ENCODE data around the gene PADI3. TPM values are rescaled to one million over a fixed set of nuclear protein-coding genes. Genes with fewer than 3 reads are reported as not detected.

PADI3 gene
- total RNA-seq, 2 experiments from 2014 or later: not detected

DNA sequence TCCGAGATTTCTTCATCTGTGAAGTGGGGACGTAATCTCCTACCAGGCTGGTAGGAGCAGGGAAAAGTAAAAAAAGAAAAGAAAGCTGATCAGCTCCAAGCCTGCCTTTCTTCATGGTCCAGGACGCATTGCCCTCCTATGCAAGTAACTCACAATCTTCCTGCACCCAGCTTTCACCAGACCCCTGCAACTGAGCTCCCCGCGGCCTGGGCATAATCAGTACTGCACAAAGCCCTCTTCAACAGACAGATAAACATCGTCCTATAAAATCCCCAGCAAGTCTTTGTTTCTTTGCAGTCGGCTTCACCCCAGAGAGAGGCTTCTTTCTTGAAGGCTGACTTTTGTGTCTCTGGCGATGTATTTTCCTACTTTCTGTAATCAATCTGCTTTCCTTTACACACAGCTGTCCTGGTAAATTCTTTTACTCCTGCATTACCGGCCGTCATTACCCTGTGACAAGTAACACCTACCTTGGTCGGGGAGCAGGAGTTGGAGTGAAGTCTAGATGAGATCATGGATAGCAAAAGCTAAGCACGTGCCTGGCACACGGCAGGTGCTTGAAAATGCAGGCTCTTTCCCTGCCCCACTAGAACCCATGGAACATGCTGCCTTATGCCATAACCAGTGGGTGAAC, 35.6 kb upstream of the PADI3 start:
- CTCF ChIA-PET: no interaction called here
- POLR2A ChIA-PET: no interaction called here

DNA sequence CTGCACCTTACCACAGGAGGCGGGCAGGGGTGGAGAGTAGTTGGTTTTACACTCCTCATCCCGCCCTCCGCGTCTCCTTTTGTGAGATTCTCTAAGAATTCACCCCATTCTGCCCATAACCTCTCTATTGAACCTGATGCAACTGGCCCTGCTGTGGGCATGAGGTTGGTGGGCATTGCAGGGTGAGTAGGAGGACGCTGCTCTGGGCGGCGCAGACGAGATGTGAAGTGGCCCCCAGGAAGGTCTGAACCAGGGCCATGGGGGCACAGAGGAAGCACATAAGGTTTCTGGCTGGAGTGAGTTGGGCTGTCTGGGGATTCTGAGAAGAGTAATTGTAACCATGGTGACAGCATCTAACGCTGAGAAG, 35.1 kb upstream of the PADI3 start:
- ChIA-PET CTCF (no interaction called here), POLR2A (no interaction called here)

DNA sequence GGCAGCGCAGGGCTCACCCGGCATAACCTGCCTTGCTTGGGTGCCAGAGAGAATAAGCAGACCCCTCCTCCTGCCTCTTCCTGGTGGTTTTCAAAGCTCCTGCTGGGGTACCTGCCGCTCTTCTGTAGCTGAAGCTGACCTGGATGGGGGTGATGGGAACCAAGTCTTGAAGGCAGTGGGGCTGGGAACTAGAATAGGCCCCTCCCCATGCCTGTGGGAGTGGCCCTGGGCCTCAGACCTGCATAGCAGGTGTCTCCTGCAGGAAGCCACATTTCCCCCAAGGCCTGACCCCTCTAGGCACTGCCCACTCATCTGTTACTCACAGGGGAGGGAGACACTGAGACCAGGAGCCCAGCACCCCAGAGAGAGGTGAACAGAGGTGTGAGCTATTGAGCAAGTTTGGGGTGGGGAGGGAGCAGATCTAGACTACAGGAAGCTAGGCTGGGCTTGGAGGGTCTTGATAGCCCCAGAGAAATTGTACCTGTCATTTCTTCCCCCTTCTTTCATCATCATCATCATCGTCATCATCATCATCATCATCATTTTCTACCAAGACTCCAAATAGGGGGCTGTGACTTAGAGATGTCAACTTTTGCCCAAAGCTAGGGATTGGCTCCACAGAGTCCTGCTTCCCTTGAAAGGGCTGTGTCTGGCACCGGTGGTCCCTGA, 33.9 kb upstream of the PADI3 start:
- POLR2A ChIA-PET: no interaction called here
- CTCF ChIA-PET: interaction anchor here (1.0 kb wide), 1 partner anchor 89 kb away, joined by 3 read pairs; no protein-coding TSS in a partner anchor

DNA sequence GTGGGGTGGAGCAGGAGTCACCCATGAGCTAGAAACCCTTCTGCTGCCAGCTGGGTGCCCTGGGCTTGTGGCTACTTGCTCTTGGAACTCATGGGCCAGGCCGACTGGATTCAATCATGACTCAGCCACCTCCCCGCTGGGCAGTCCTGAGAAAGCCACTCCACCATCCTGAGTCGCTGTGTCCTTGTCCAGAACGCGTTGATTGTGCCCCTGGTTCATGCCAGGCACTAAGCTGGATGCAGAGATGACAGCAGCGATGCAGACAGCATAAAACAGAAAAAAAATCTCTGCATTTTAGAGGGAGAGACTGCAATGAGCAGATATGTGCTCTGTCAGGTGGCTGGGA, 33.4 kb upstream of the PADI3 start:
- CTCF ChIA-PET: interaction anchor here (1.0 kb wide), 1 partner anchor 90 kb away, joined by 3 read pairs; no protein-coding TSS in a partner anchor
- POLR2A ChIA-PET: no interaction called here

DNA sequence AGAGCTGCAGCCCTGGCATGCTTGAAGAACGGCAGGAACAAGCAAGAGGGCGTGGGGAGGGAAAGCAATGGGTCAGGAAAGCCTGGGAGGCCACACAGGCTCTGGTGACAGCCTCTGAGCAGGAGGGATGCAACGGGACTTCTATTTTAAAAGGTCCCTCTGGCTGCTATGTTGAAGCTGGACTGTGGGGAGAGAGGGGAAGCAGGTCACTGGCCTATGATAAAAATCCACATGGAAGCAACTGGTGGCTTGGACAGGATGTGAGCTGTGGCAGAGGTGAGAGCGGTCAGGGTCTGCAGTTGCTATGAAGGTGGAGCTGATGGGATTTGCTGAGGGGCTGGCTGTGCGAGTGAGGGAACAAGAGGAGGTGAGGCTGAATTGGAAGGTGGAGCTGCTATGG, 32.8 kb upstream of the PADI3 start:
- CTCF ChIA-PET: no interaction called here

DNA sequence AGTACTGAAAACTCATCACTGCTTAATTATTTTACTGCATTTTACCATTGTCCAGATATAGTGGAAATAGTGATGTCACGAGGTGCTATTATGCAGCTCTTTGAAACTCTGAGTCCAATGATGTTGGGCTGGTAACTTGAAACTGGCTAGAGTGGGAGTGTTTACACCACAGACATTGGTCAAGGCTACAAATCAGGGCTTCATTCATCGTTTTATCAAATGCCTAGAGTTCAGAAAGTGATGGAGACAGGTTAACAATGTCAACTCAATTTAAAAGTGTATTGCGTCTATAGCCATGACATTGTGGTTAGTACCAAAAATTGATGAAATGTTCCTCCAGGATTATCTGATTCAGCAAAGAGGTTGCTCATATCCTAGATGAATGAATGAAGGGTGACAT, 31.3 kb upstream of the PADI3 start:
- ChIA-PET POLR2A (no interaction called here), CTCF (no interaction called here)

More for the DNA sequence above, 32.8 kb upstream of the PADI3 start:
- POLR2A ChIA-PET: no interaction called here

DNA sequence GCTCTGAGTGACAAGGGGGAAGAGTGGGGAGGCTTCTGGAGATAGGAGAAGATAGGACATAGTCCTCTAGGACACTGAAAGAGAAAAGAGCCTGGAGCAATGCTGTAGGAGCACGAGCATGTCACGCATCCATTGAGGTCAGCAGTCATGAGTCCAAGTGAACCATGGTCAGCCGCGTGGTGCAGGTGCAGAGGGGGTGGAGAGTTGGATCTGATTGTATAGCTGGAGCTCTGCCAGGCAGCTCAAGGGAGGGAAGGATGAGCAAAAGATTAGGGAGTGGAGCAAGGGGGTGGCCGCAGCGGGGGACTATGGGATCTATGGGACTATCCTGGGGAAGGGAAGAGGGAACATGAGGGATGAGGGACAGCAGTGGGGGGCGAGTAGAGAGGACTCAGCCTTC, 30.0 kb upstream of the PADI3 start:
- ChIA-PET POLR2A (no interaction called here), CTCF (no interaction called here)

DNA sequence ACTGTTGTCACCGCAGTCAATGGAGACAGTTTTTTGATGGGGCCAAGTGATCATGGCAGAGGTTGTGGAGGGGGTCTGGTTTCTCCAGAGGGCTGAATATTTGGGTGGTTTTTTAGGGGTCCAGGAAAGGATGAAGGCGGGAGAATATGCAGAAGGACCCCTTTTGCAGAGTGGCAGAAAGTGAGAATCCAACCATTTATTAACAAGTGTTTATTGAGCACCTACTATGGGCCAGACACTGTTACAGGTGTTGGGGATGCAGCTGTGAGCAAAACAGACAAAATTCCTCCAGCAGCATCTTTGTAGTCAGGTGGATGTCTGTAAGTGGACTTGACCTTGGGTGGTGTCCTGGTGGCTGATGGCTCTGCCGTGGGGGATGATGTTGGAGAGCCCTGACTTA, 28.6 kb upstream of the PADI3 start:
- ChIA-PET CTCF (no interaction called here), POLR2A (no interaction called here)

DNA sequence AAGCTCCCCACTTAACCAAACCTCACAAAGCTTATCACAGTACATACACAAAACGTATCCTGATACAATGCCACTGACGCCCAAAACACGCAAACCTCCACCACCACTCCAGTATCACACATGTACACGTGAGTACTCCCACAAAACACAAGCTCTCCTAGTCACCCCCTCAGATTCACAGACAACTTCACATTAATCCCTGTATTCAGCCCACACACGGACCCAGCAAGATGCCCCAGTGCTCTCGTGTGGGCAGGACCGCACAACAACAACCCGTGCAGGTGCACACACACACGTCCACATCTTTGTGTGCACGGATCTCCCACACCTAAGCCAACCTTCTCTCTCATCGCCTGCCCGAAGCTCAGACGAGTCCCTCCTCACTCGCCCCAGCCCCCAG, 26.3 kb upstream of the PADI3 start:
- CTCF ChIA-PET: no interaction called here
- POLR2A ChIA-PET: no interaction called here

DNA sequence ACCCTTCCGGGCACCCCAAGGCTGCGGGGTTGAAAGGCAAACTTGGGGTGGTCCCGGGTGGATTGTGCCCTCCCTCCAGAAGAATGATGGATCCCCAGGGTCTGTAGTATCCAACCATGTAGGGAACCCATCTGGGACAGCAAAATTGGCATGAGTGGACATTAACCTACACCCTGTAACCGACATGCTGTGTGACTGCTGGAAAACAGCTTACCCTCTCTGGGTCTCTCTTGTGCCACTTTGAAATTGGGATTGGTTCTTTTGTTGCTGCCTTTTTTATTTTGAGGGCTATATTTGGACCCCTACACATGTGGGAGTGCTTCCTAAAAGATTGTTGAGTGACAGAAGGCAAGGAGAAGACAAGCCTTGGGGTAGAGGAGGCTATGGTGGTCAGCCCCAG, 24.5 kb upstream of the PADI3 start:
- ChIA-PET POLR2A (no interaction called here), CTCF (no interaction called here)

DNA sequence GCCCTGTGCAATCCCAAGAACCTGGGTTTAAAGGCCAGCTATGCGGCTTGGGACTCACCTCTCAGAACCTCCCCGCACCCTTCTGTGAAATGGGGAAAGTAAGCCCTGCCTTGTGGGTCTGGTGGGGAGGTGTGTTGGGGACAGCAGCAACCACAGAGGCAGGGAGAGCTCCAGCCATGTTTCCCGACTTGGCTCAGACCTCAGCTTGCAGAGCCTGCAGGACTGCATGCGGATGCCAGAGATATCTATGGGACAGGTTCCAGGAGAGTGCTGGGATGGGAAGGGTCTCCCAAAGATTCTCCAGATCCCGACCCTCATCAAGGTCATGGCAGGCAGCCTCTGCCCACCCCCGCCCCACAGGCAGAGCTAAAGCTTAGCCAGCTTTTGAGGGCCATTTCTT, 23.8 kb upstream of the PADI3 start:
- ChIA-PET POLR2A (no interaction called here), CTCF (interaction anchor here (0.6 kb wide), 1 partner anchor 148 kb away, joined by 3 read pairs; no protein-coding TSS in a partner anchor)

DNA sequence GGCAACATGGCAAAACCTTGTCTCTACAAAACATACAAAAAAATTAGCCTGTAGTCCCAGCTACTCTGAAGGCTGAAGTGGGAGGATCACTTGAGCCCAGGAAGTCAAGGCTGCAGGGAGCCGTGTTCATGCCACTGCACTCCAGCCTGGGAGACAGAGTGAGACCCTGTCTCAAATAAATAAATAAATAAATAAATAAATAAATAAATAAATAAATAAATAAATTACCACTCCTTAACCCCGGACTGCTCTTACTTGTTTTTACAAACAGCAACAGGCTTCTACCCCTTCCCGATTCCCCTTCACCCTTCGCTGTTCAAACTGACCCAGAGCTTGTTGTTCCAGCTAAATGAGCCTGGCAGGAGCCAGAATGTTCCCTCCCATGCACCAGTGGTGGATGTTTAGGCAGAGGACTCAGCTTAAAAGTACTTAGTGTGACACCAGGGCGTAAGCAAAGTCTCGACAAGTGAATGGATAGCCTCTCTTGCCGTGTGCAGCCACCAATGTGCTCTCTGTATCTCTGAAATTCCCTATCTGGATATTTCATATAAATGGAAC, 21.5 kb upstream of the PADI3 start:
- POLR2A ChIA-PET: no interaction called here
- CTCF ChIA-PET: interaction anchor here (0.7 to 1.0 kb wide), 2 partner anchors 10 to 472 kb away, joined by 3 read pairs; no protein-coding TSS in a partner anchor

DNA sequence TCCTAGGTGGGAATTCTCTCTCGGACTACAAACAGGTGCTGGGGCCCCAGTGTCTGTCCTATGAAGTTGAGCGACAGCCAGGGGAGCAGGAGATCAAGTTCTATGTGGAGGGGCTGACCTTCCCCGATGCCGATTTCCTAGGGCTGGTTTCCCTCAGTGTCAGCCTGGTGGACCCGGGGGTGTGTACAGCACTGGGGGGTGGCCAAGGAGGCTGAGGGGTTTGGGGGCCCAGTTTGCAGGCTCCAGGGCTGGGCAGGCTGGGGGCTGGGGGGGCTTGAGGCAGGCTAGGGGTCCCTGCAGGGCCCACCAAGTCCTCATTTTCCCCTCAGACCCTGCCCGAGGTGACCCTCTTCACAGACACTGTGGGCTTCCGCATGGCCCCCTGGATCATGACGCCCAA, 20.3 kb upstream of the PADI3 start:
- ChIA-PET POLR2A (interaction anchor here (0.6 kb wide), 1 partner anchor 57 kb away, joined by 4 read pairs; no protein-coding TSS in a partner anchor), CTCF (no interaction called here)

DNA sequence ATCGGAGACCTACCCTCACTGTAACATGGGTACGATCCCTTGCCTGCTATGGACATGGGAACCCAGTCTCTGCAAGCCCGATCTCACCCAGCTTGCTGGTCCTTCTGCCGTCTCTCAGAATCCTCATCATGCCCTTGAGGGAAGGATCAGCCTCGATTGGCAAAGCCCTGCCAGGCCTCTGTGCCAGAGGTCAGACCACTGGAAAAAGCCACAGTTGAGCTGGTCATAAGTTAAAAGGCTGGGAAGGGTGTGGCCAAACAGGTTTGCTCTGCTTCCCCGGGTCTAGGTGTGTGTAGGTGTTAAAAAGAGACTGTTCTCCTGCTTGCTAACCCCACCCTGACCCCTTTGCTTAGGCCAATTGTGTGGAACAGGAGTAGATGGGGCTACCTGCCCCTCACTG, 19.5 kb upstream of the PADI3 start:
- POLR2A ChIA-PET: interaction anchor here (0.6 kb wide), 1 partner anchor 57 kb away, joined by 4 read pairs; no protein-coding TSS in a partner anchor
- CTCF ChIA-PET: no interaction called here

DNA sequence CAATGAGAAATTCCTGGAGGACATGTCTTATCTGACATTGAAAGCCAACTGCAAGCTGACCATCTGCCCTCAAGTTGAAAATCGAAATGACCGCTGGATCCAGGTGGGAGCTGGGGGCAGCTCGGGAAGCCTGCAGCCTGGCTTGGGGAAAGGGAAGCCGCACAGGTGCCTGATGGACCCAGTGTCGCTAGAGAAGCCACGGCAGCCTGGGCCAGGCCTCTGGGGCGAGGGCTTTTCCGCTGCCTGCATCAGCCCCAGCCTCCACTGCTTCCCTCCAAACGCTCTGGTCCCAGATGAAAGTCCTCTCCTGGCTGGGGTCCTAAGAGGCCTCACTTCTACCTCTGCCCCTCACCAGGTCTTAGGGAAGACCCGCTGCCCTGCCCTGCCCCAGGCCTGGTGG, 18.8 kb upstream of the PADI3 start:
- ChIA-PET POLR2A (no interaction called here), CTCF (no interaction called here)

DNA sequence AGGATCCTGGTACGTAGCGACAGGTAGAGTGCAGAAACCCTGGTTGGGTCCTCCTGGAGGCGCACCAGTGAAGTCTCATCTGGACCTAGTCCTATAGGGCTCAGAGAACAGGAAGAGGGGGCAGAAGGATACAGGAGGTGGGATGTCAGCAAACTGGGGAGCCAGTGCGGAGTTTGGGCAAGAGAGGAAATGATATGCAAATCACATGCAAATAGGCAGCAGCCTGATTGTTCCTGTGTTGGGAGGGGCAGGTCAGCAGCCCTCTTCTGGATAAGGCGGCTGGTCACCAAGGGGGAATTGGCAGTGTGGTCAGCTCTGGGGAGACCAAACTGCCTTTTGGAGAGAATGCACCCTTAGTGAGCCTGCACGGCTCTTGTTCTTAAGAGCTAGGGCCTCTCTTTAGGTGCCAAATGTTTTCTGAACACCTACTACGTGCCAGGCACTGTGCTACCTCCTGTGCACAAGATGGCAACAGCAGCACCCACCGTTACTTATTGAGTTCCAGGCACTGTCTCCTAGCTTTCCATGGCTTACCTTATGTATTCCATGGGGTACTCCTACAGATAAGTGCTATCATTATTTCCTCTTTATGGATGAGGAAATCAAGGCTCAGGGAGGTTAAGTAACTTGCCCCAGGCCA, 18.1 kb upstream of the PADI3 start:
- ChIA-PET POLR2A (no interaction called here), CTCF (no interaction called here)

DNA sequence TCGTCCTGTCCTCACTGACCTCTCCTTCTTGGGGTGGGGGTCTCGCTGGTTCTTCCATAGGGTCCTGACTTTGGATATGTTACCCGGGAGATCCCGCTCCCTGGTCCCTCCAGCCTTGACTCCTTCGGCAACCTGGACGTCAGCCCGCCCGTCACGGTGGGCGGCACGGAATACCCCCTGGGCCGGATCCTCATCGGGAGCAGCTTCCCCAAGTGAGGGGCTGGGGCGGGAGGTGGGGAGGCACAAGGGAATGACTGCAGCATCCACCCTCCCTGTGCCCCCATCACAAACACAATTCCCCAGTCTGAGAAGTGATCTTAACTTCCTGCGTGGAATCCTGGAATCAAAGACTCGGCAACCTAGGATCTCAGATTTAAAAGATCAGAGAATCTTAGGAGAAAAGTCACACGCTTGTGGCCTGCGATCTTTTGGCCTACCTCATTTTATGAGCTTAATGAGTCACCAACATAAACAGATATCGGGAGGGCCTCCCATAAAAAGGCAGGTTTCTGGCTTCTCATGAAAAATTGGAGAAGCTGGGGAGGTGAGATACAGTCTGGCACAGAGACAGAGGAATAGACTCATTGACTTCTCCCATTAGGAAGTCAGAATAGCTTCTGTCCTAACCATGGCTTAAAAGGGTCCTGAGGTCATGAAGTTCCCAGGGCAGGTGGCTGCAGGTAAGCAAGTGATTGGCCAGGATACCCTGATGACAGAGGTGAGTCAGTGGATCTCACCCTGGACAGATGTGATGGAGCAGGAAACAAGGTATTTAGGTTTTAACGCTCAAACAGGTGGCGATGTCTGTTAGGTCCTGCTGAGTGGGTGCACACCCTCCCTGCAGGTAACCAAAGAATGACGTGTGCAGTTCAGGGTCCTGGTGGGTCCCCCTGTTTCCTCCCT, 15.9 kb upstream of the PADI3 start:
- CTCF ChIA-PET: interaction anchor here (3.4 kb wide), 1 partner anchor 108 kb away, joined by 22 read pairs; no protein-coding TSS in a partner anchor
- POLR2A ChIA-PET: no interaction called here

DNA sequence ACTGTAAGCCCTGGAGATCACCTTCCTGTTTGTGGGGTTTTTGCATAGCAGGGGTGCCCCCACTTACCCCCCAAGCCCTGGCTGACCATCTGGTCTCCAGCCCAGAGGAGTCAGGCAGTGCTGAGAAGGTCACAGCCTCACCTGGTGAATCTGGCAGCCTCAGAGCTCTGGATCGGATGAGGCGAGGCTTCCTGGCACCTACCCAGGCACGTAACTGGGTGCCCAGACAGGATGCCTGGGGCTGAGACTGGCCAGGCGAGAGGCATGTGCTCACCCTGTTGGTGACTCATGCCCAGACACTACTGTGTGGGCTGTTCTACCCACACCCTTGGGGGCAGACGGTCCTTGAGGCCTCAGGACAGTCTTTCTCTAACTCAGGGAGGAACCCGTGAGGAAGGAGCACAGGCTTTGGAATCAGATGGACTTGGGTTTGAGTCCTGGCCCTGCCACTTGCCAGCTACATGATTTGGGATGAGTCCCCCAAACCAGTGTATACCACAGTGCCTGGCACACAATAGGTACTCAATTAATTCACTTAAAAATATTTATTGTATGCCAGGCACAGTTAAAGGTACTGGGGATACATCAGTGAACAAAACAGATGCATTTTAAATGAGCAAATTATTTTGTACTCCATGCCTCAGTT, 15.1 kb upstream of the PADI3 start:
- CTCF ChIA-PET: interaction anchor here (2.0 to 3.4 kb wide), 2 partner anchors 106 to 109 kb away, joined by 9 to 22 read pairs; no protein-coding TSS in a partner anchor
- POLR2A ChIA-PET: no interaction called here

DNA sequence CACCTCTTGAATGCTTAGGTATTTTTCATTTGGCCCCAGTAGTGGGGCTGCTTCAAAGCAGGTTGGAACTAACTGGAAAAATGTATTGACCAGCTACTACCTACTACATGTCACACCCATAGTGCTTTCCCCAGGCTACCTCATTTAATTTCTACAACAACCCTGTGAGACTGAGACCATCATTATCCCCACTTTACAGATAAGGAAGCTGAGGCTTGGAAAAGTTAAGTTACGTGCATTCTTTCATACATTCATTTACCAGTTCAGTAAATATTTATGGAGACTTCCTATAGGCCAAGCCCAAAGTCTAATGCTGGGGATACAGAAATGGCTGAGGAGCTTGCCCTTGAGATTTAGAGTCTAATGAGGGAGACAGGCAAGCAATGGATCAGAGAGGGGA, 14.5 kb upstream of the PADI3 start:
- ChIA-PET CTCF (interaction anchor here (1.3 to 3.4 kb wide), 3 partner anchors 98 to 109 kb away, joined by 4 to 22 read pairs (median 9); no protein-coding TSS in a partner anchor), POLR2A (no interaction called here)

All from activated CD8-positive, alpha-beta memory T cell treated with anti-CD3 and anti-CD28 coated beads for 36 hours (primary cell).